OCI-LY1 (cell line): ENCODE measurements around the gene IMPA2.

Experiments used
- H2AFZ ChIP-seq: fragments of 200-600 bp; sonication (generic), shearing (Covaris generic); 2 replicates; pipeline ENCODE4 v1.6.0; 2014; ENCODE audit warnings: antibody characterized with exemption, mild to moderate bottlenecking, low read length
- H3F3A ChIP-seq: fragments of 200-600 bp; sonication (generic), shearing (Covaris generic); 2 replicates; pipeline ENCODE4 v1.6.0; 2014; ENCODE audit warnings: mild to moderate bottlenecking, antibody characterized with exemption, low read length, moderate library complexity; ENCODE audit not compliant: insufficient read depth
- H3K27ac ChIP-seq: fragments of 200-600 bp; sonication (generic); 2 replicates; pipeline ENCODE4 v1.5.1; 2014; ENCODE audit warnings: low read length, mixed run types, mild to moderate bottlenecking, low read depth; ENCODE audit not compliant: poor library complexity, severe bottlenecking
- H3K27me3 ChIP-seq: fragments of 200-600 bp; sonication (generic); 2 replicates; pipeline ENCODE4 v1.6.0; 2014; ENCODE audit warnings: antibody characterized with exemption, mild to moderate bottlenecking, low read length, moderate library complexity; ENCODE audit not compliant: insufficient read depth
- H3K36me3 ChIP-seq: fragments of 200-600 bp; sonication (generic); 2 replicates; pipeline ENCODE4 v1.6.1; 2014; ENCODE audit warnings: mild to moderate bottlenecking, antibody characterized with exemption, low read length, moderate library complexity, mixed read lengths; ENCODE audit not compliant: insufficient read depth
- H3K4me1 ChIP-seq: fragments of 200-600 bp; sonication (generic); 2 replicates; pipeline ENCODE4 v1.5.1; 2014; ENCODE audit warnings: mild to moderate bottlenecking, low read length, moderate library complexity; ENCODE audit not compliant: insufficient read depth, severe bottlenecking
- H3K4me2 ChIP-seq: fragments of 200-600 bp; sonication (generic), shearing (Covaris generic); 2 replicates; pipeline ENCODE4 v1.6.1; 2014; ENCODE audit warnings: low read length
- H3K4me3 ChIP-seq: fragments of 200-600 bp; sonication (generic); 2 replicates; pipeline ENCODE4 v1.5.1; 2014; ENCODE audit warnings: low read length, low read depth, mild to moderate bottlenecking, mixed read lengths; ENCODE audit not compliant: poor library complexity, severe bottlenecking
- H3K79me2 ChIP-seq: fragments of 200-600 bp; shearing (Covaris generic); 2 replicates; pipeline ENCODE4 v1.6.1; 2016; ENCODE audit warnings: mixed run types, low read length, mixed read lengths; ENCODE audit not compliant: insufficient read depth
- H3K9ac ChIP-seq: fragments of 200-600 bp; sonication (generic), shearing (Covaris generic); 2 replicates; pipeline ENCODE4 v1.6.1; 2014; ENCODE audit warnings: mild to moderate bottlenecking, low read length, mixed read lengths
- H3K9me2 ChIP-seq: fragments of 200-600 bp; sonication (generic), shearing (Covaris generic); 2 replicates; pipeline ENCODE4 v1.6.1; 2014; ENCODE audit warnings: low read depth, mild to moderate bottlenecking, low read length, mixed read lengths
- H3K9me3 ChIP-seq: fragments of 200-600 bp; shearing (Covaris generic); 2 replicates; pipeline ENCODE4 v1.6.1; 2014; ENCODE audit warnings: low read length, mixed read lengths
- H4K20me1 ChIP-seq: fragments of 200-600 bp; sonication (generic), shearing (Covaris generic); 2 replicates; pipeline ENCODE4 v1.6.0; 2016; ENCODE audit warnings: mild to moderate bottlenecking, low read length; ENCODE audit not compliant: insufficient read depth
- EZH2 ChIP-seq: fragments of 200-600 bp; sonication (generic), shearing (Covaris generic); IDR thresholded peaks from 2 replicates; pipeline ENCODE4 v1.8.0; 2017; ENCODE audit warnings: borderline replicate concordance, mixed run types, mild to moderate bottlenecking, antibody characterized with exemption, low read length, moderate library complexity, mixed read lengths
- TF ChIP-seq, protein P1 (sequence below): fragments of 200-600 bp; sonication (generic), shearing (Covaris generic); IDR thresholded peaks from 2 replicates; pipeline ENCODE4 v1.5.1; 2017; ENCODE audit warnings: mild to moderate bottlenecking, antibody characterized with exemption, low read length, moderate library complexity, mixed read lengths

The IMPA2 gene

DNA sequence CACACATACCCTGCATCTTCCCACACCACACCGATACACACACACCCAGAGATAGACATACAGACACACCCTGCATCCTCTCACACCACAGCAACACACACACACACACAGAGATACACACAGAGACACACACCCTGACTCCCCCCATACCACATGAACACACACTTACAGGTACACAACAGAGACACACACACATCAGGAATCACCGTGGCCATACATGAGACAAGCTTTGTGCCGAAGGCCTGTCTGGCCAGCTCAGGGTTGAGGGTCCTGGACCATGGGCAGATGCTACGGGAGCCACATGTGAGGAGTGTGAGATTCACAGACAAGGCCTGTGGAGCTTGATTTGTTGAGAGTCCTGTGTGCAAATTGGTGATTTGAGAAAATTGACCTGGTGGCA is 15.6 kb downstream of the IMPA2 start:
- Histone ChIP-seq H3K4me2 (no peak overlapping the region), H3K9ac (no peak overlapping the region), H3K27me3 (no peaks in the 10 kb centered on the region), H3F3A (no peaks in the 10 kb centered on the region), H4K20me1 (no peaks in the 10 kb centered on the region), H3K9me2 (no peaks in the 10 kb centered on the region), H3K4me1 (no peaks in the 10 kb centered on the region), H3K4me3 (no peak overlapping the region), H2AFZ (no peak overlapping the region), H3K9me3 (no peaks in the 10 kb centered on the region), H3K27ac (no peak overlapping the region), H3K36me3 (no peaks in the 10 kb centered on the region), H3K79me2 (no peaks in the 10 kb centered on the region)
- TF ChIP-seq, protein P1, sequence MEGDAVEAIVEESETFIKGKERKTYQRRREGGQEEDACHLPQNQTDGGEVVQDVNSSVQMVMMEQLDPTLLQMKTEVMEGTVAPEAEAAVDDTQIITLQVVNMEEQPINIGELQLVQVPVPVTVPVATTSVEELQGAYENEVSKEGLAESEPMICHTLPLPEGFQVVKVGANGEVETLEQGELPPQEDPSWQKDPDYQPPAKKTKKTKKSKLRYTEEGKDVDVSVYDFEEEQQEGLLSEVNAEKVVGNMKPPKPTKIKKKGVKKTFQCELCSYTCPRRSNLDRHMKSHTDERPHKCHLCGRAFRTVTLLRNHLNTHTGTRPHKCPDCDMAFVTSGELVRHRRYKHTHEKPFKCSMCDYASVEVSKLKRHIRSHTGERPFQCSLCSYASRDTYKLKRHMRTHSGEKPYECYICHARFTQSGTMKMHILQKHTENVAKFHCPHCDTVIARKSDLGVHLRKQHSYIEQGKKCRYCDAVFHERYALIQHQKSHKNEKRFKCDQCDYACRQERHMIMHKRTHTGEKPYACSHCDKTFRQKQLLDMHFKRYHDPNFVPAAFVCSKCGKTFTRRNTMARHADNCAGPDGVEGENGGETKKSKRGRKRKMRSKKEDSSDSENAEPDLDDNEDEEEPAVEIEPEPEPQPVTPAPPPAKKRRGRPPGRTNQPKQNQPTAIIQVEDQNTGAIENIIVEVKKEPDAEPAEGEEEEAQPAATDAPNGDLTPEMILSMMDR = no peak
- TF ChIP-seq EZH2 = no peak

DNA sequence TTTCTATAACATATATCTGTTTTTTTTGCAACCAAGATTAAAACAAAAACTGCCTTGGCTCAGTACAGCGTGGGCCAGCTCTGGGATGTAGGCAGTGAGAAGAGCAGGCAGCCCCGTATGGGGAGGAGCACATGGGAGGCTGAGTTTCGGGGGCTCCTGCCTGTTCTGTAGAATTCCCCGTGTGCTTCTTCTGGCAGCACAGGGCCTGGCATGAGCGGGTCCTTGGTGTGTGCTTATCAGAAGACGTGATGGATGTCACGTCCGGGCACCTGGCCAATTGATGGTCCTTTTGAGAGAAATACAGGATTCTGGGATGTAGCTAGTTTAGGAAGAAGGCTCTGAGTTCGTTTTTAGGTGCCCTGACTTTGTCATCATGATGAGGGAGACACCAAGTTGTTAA is 16.2 kb downstream of the IMPA2 start:
- Histone ChIP-seq H3K4me2 (no peak overlapping the region), H3K4me1 (no peaks in the 10 kb centered on the region), H3K27me3 (no peaks in the 10 kb centered on the region), H3K9ac (no peak overlapping the region), H3K27ac (no peak overlapping the region), H2AFZ (no peak overlapping the region), H3K9me2 (no peaks in the 10 kb centered on the region), H3F3A (no peaks in the 10 kb centered on the region), H3K79me2 (no peaks in the 10 kb centered on the region), H3K4me3 (no peak overlapping the region), H3K36me3 (no peaks in the 10 kb centered on the region), H3K9me3 (no peaks in the 10 kb centered on the region), H4K20me1 (no peaks in the 10 kb centered on the region)
- TF ChIP-seq, protein P1 = no peak
- TF ChIP-seq EZH2 = no peak

DNA sequence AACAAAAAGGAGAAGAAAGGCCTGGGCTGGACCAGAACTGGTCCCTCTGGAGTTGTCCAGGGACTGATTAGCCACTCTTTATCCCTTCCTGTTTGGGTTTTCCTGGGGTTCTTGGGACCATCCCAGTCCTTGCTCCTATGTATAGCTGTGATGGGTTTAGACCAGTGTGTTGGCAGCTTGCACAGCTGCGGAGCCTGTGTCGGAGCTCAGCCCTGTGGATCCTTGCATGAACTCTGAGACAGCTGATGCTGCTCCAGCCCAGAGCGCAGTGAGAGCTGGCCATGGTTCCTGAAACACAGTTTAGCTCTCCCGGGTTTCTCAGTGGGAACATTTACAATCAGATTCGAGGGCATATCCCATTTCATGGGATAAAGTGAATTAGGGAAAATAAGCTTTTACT is 16.9 kb downstream of the IMPA2 start:
- no peaks in the 10 kb centered on the region for H3K4me1 ChIP-seq
- H3K36me3 ChIP-seq = no peaks in the 10 kb centered on the region
- no peak overlapping the region for H2AFZ ChIP-seq

More for the DNA sequence above, 16.9 kb downstream of the IMPA2 start:
- no peaks in the 10 kb centered on the region for H3K27me3 ChIP-seq
- no peak overlapping the region for H3K4me2 ChIP-seq
- no peaks in the 10 kb centered on the region for H3K9me2 ChIP-seq
- no peak overlapping the region for H3K27ac ChIP-seq
- no peaks in the 10 kb centered on the region for H3K79me2 ChIP-seq
- TF ChIP-seq, protein P1 = no peak
- no peak for TF ChIP-seq EZH2
- H3K9me3 ChIP-seq = no peaks in the 10 kb centered on the region
- H4K20me1 ChIP-seq = no peaks in the 10 kb centered on the region
- no peaks in the 10 kb centered on the region for H3F3A ChIP-seq
- H3K9ac ChIP-seq = no peak overlapping the region
- H3K4me3 ChIP-seq = no peak overlapping the region
